Muscle layer of duodenum (tissue), 2 donors: ENCODE data around the gene DBNDD1.
"Not testable (repeated sequence)": the region's sequence is repeated elsewhere in the genome, so short reads cannot be mapped to it uniquely, and the experiment has no call there.

ENCODE experiments used
- H3K27ac ChIP-seq: one replicate; pipeline ENCODE4 v1.7.0; 2013; ENCODE audit warnings: mild to moderate bottlenecking, low read length
- H3K27me3 ChIP-seq: one replicate; pipeline ENCODE4 v1.7.0; 2013; ENCODE audit warnings: low read depth, mild to moderate bottlenecking, control low read depth, low read length
- H3K36me3 ChIP-seq, 2 donors: one replicate each; pipeline ENCODE4 v1.7.0; 2013; ENCODE audit warnings: low read length in 2 of 2, control low read depth in 1 of 2, mild to moderate bottlenecking in 1 of 2; ENCODE audit not compliant: insufficient read depth in 2 of 2, control insufficient read depth in 1 of 2
- H3K4me1 ChIP-seq, 2 donors: one replicate each; pipeline ENCODE4 v1.7.0; 2013; ENCODE audit warnings: low read length in 2 of 2, mild to moderate bottlenecking in 2 of 2, control low read depth in 1 of 2, moderate library complexity in 1 of 2; ENCODE audit not compliant: insufficient read depth in 2 of 2, control insufficient read depth in 1 of 2
- H3K4me3 ChIP-seq, 2 donors: one replicate each; pipeline ENCODE4 v1.7.0; 2013; ENCODE audit warnings: low read length in 2 of 2, low read depth in 1 of 2, mild to moderate bottlenecking in 1 of 2
- H3K9me3 ChIP-seq, 2 donors: one replicate each; pipeline ENCODE4 v1.7.0; 2013; ENCODE audit warnings: low read length in 2 of 2, control low read depth in 1 of 2, mild to moderate bottlenecking in 1 of 2; ENCODE audit not compliant: control insufficient read depth in 1 of 2
- donor health status: healthy.

Gene DBNDD1

DNA sequence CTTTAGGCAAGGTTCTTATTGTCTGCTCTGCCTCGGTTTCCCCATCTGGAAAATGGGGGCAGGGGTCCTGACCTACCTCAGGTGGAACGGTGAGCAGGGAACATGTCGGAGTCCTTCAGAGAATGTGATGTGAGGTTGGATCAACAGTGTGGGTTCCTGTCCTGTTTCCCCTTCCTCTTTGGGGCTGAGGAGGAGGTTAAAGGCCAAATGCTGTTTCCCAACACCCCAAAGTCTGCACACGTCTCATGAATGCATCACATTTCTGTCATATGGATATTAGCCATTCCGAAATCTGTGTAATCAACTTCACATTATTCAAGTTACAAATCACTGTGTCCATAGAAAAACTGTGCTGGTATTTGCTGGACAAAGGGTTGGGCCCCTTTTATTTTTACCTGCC, 51.8 kb downstream of the DBNDD1 start:
- Histone ChIP-seq H3K36me3 (peaks cover 0 to 27% of the 10 kb centered on the region in 2 donors), H3K4me1 (peaks cover 0 to 20% of the 10 kb centered on the region in 2 donors)
- not testable (repeated sequence) for H3K27ac ChIP-seq, H3K27me3 ChIP-seq, H3K9me3 ChIP-seq, H3K4me3 ChIP-seq

DNA sequence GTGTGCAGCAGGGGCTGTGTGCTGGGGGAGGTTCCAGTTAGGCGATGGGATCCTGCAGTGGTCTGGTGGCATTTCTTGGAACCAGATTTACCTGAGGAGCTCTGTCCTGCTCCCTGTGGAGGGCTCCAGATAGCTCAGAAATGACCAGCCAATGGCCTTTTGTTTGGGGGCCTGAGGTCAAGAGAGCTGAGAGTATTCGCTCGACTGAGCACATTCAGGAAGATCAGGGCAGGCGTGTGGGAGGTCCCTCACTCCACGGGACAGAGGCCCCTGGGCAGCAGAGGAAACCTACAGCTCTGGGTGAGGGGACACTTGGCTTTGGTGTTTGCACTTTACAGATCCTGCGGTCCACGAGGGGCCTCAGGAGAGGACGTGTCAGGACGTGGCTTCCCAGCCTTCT, 52.5 kb downstream of the DBNDD1 start:
- Histone ChIP-seq H3K27ac (no peak overlapping the region), H3K27me3 (no peaks in the 10 kb centered on the region), H3K4me3 (no peak overlapping the region), H3K9me3 (no peaks in the 10 kb centered on the region), H3K36me3 (peaks cover 0 to 32% of the 10 kb centered on the region in 2 donors), H3K4me1 (peaks cover 0 to 17% of the 10 kb centered on the region in 2 donors)

DNA sequence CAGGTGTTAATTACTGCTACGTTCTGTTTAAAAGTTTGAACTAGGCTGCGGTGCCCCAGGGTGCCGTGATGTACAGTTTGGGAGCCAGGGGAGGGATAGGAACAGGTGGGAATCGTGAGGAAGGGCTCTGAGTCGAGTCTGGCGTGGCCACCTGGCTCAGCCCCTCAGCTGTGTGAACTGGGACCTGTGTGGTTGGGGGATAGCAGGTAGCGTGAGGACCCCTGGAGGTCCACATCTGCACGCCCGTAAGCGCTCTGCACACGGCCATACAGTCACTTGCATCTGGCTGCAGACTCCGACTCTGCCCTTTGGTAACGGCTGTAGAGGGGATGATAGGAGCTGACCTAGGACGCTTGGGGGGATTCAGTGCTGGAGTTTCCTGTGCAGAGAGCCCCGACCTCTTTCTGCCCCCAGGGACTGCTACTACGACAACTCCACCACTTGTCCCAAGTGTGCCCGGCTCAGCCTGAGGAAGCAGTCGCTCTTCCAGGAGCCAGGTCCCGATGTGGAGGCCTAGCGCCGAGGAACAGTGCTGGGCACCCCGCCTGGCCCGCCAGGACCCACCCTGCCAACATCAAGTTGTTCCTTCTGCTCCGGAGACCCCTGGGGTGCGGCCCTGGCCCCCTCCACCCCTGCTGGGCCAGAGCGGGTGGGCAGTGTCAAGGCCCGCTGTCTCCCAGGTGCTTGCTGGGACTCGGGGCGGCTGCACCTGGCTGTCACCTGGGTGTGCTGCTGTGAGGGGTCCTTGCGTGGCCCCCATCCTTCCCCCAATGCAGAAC, 53.6 kb downstream of the DBNDD1 start:
- Histone ChIP-seq H3K27me3 (no peaks in the 10 kb centered on the region), H3K36me3 (peaks cover 3 to 43% of the 10 kb centered on the region in 2 donors), H3K4me3 (no peak overlapping the region), H3K4me1 (peaks cover 0 to 5% of the 10 kb centered on the region in 2 donors), H3K27ac (no peak overlapping the region), H3K9me3 (no peaks in the 10 kb centered on the region)

DNA sequence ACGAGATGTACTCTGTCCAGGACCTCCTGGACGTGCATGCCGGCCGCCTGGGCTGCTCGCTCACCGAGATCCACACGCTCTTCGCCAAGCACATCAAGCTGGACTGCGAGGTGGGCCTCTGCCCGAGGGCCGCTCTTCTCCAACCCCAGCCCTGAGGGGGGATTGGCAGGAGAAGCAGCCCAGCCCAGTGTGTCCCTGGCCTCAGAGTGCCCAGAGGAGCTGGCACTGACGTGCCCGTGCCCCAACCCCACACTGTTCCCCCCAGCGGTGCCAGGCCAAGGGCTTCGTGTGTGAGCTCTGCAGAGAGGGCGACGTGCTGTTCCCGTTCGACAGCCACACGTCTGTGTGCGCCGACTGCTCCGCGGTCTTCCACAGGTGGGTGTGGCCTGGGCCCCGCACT, 55.1 kb downstream of the DBNDD1 start:
- peaks cover 3 to 53% of the 10 kb centered on the region in 2 donors for H3K36me3 ChIP-seq
- H3K9me3 ChIP-seq: no peaks in the 10 kb centered on the region
- H3K27ac ChIP-seq: no peak overlapping the region
- H3K4me3 ChIP-seq: no peak overlapping the region
- H3K27me3 ChIP-seq: no peaks in the 10 kb centered on the region
- H3K4me1 ChIP-seq: no peaks in the 10 kb centered on the region

DNA sequence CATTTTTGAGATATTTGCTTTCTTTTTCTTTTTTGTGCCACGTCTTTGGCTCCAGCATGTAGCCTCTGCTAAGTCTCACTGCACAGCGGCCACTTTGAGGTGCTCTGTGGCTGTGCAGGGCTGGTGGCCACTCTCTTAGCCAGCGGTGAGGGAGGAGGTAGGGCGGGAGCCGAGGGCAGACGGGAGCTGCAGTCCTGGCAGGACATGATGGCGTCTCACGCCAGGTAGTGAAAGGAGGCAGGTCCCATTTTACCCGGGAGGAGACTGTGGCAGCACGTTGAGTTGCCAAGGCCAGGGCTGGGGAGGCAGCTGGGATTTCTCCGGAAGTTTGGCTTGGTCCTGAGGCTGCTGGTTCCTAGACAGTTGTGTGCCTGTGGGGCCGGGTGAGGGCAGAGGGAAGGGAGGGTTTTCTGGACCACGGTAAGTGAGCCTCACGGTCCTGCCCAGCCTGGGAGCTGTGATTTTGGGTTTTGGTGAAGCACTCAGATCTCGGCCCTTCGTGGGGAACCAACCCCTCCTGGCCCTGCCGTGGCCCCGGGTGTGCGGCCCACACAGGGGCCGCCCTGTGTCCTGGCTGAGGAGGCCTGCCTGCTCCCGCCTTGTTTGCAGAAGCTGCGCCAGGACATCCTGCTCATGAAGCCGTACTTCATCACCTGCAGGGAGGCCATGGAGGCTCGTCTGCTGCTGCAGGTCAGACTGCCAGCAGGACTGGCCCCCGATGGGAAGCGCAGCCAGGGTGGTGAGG, 56.3 kb downstream of the DBNDD1 start:
- Histone ChIP-seq H3K27ac (no peak overlapping the region), H3K9me3 (no peaks in the 10 kb centered on the region), H3K27me3 (no peaks in the 10 kb centered on the region), H3K36me3 (peaks cover 15 to 65% of the 10 kb centered on the region in 2 donors), H3K4me1 (no peaks in the 10 kb centered on the region), H3K4me3 (no peak overlapping the region)

DNA sequence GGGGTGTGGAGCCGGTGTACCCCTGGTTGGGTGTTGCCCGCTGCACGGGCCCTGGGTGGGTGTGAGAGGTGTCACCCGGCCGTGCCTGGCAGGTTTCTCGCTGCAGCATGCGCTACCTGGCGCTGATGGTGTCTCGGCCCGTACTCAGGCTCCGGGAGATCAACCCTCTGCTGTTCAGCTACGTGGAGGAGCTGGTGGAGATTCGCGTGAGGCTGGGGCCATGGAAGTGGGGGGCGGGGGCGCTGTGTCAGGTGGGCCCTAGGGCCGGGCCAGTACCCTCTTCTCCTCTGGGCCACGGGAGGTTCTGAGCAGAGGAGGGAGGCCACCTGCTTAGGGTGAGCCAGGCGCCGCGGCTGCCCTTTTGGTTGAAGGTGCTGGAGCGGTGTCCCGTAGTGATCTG, 57.3 kb downstream of the DBNDD1 start:
- H3K27me3 ChIP-seq: no peaks in the 10 kb centered on the region
- H3K4me1 ChIP-seq: no peaks in the 10 kb centered on the region
- H3K36me3 ChIP-seq: peaks cover 15 to 75% of the 10 kb centered on the region in 2 donors
- H3K9me3 ChIP-seq: no peaks in the 10 kb centered on the region
- H3K4me3 ChIP-seq: no peak overlapping the region
- no peak overlapping the region for H3K27ac ChIP-seq

DNA sequence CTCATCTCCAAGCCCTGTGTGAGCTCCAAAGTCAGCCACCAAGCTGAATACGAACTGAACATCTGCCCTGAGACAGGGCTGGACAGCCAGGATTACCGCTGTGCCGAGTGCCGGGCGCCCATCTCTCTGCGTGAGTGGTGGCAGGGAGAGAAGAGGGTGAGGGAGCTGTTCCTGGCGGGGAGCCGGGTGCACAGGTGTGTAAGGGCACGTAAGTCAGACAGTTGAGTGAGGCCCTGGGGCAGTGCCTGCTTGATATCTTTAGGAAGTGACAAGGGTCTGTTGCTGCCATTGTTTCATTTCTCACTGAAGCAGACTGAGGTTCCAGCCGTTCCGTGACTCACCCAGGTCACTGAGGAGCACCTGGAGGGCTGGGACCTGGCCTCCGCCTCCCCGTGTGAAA, 58.3 kb downstream of the DBNDD1 start:
- H3K9me3 ChIP-seq: no peaks in the 10 kb centered on the region
- H3K27me3 ChIP-seq: no peaks in the 10 kb centered on the region
- no peak overlapping the region for H3K4me3 ChIP-seq
- no peaks in the 10 kb centered on the region for H3K4me1 ChIP-seq
- peaks cover 15 to 74% of the 10 kb centered on the region in 2 donors for H3K36me3 ChIP-seq
- H3K27ac ChIP-seq: no peak overlapping the region

DNA sequence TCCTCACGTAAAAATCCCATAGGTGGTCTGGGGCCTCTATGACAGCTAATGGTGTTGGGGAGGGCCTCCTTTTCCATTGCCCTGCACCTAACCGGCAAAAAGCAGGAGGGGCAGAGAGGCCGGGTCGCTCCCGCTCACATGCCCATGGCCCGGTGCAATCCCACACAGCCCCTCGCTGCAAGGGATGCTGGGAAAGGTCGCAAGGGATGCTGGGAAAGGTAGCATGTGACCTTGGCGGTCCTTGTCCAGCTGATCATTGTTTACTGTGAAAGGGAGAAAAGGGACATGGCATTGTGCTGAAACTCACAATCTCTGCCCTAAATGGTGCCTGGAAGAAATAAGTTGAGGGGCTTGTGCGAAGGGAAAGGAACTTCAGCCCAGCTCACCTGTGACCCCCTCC, 60.7 kb downstream of the DBNDD1 start:
- no peaks in the 10 kb centered on the region for H3K9me3 ChIP-seq
- H3K4me1 ChIP-seq: no peaks in the 10 kb centered on the region
- H3K36me3 ChIP-seq: peaks cover 15 to 66% of the 10 kb centered on the region in 2 donors
- no peaks in the 10 kb centered on the region for H3K27me3 ChIP-seq
- no peak overlapping the region for H3K4me3 ChIP-seq
- H3K27ac ChIP-seq: no peak overlapping the region

DNA sequence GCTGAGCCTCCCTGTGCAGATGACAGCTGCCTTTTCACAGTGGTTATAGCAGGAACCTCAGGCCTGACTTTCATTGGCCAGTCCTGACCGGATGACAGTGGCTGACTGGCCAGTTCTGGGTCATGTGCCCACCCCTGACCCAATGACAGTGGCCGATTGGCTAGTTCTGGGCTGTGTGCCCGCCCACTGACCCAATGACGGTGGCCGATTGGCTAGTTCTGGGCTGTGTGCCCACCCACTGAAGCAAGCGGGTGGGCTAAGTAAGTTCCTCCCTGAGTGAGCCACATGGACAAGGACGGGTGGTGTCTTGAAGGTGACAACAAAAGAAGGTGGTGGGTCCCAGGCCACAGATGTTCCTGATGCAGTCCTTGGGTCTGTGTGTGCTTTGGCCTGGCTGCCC, 61.2 kb downstream of the DBNDD1 start:
- no peaks in the 10 kb centered on the region for H3K9me3 ChIP-seq
- no peak overlapping the region for H3K27ac ChIP-seq
- no peaks in the 10 kb centered on the region for H3K4me1 ChIP-seq
- peak overlapping the region in 1 of 2 donors; percentile 48 for H3K4me3 ChIP-seq
- peaks cover 15 to 66% of the 10 kb centered on the region in 2 donors for H3K36me3 ChIP-seq
- H3K27me3 ChIP-seq: no peaks in the 10 kb centered on the region

DNA sequence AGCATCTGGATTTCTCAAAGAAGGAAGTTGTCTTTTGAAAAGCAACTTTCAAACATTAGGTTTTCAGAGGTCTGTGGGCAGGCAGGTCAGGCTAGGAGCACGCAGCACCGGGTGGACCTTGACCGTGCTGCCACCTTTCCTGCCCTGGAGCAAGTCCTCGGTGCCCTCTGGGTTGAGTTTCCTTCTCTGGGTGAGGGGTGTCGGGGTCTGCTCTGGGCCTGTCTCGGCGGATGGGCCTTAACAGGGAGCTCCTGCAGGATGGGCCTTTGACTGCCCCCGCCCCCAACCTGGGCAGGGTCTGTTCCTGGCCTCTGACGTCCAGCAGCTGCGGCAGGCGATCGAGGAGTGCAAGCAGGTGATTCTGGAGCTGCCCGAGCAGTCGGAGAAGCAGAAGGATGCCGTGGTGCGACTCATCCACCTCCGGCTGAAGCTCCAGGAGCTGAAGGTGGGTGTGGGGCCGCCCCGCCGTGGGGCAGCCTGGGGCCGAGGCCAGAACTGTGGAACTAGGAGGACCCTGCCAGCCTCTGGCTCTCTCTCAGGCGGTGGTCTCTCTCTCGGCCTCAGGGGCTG, 62.0 kb downstream of the DBNDD1 start:
- H3K4me3 ChIP-seq: peak overlapping the region in 1 of 2 donors; percentile 48
- no peaks in the 10 kb centered on the region for H3K4me1 ChIP-seq
- no peak overlapping the region for H3K27ac ChIP-seq
- no peaks in the 10 kb centered on the region for H3K27me3 ChIP-seq
- peaks cover 15 to 66% of the 10 kb centered on the region in 2 donors for H3K36me3 ChIP-seq
- H3K9me3 ChIP-seq: no peaks in the 10 kb centered on the region

DNA sequence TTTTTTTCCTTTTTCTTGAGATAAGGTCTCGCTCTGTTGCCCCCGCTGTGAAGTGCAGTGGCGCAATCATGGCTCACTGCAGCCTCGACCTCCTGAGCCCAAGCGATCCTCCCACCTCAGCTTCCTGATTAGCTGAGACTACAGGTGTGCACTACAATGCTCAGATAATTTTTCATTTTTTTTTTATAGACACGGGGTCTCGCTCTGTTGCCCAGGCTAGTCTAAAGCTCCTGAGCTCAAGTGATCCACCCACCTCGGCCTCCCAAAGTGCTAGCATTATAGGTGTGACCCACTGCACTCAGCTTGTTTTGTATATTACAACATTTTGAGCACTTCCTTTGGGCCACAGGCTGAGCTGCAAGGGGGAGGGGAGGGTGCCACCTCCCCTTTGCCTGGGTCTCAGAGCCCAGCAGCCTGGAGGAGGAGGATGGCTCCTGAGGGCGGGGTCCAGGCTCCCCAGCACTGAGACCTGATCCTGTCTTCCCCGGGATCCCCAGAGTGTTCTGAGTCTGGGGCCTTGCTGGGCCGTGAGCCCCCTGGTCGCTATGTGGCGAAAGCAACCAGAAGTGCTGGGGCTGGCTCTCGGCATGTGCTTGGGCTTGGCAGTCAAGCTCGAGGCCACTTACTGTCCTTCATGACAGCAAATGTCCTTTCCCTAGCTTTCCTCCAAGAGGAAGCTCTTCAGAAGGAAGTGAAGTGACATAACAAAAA, 62.6 kb downstream of the DBNDD1 start:
- no peaks in the 10 kb centered on the region for H3K4me1 ChIP-seq
- H3K4me3 ChIP-seq: peak overlapping the region in 1 of 2 donors; percentile 48
- H3K27me3 ChIP-seq: no peaks in the 10 kb centered on the region
- no peak overlapping the region for H3K27ac ChIP-seq
- H3K36me3 ChIP-seq: peaks cover 15 to 60% of the 10 kb centered on the region in 2 donors
- no peaks in the 10 kb centered on the region for H3K9me3 ChIP-seq
